NB4 (cell line): ENCODE results near the gene ABCB1.

Source experiments
- MYC ChIP-seq: IDR thresholded peaks from 2 replicates; pipeline ENCODE4 v1.6.1; 2011; ENCODE audit warnings: low read depth, low read length
- TF ChIP-seq, protein P1 (sequence below): IDR thresholded peaks from 2 replicates; pipeline ENCODE4 v1.6.1; 2011; ENCODE audit warnings: low read depth, low read length
- TF ChIP-seq, protein P2 (sequence below): IDR thresholded peaks from one replicate; pipeline ENCODE4 v1.5.1; 2012; ENCODE audit warnings: low read depth, low read length

DNA sequence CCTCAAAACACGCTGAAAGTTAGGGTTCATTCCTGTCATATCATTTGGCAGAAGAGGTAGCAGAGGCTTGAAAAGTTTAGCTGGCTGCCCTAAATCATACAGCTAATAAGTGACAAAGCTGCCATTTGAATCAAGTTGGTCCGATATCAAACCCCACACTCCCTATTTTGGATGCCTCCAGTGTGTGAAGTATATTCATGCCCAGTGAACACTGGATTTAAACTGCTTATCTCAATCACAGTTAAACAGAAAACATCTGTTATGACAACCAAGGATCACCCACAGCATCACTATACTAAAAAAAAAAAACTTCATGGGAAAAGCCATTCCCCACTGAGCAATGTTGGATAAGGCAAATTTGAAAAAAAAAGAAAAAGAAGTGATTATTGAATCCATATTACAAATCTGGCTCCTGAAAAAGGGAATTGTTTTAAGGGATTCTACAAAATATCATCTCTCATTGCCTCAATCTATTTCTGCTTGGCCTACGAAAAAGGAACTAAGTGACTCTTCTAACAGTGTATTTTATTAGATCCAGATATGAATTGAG lies 48.3 kb downstream of the ABCB1 start:
- TF ChIP-seq, protein P1, sequence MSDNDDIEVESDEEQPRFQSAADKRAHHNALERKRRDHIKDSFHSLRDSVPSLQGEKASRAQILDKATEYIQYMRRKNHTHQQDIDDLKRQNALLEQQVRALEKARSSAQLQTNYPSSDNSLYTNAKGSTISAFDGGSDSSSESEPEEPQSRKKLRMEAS: no peak
- TF ChIP-seq, protein P2, sequence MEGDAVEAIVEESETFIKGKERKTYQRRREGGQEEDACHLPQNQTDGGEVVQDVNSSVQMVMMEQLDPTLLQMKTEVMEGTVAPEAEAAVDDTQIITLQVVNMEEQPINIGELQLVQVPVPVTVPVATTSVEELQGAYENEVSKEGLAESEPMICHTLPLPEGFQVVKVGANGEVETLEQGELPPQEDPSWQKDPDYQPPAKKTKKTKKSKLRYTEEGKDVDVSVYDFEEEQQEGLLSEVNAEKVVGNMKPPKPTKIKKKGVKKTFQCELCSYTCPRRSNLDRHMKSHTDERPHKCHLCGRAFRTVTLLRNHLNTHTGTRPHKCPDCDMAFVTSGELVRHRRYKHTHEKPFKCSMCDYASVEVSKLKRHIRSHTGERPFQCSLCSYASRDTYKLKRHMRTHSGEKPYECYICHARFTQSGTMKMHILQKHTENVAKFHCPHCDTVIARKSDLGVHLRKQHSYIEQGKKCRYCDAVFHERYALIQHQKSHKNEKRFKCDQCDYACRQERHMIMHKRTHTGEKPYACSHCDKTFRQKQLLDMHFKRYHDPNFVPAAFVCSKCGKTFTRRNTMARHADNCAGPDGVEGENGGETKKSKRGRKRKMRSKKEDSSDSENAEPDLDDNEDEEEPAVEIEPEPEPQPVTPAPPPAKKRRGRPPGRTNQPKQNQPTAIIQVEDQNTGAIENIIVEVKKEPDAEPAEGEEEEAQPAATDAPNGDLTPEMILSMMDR: no peak
- TF ChIP-seq MYC: no peak
